Ishikawa (cell line): ENCODE data around the gene GSAP.

ENCODE experiments used
- CEBPB ChIP-seq: IDR thresholded peaks from 2 replicates; pipeline ENCODE4 v1.6.1; 2012
- CREB1 ChIP-seq: IDR thresholded peaks from 2 replicates; pipeline ENCODE4 v1.6.1; 2012; ENCODE audit warnings: low read depth
- EGR1 ChIP-seq: IDR thresholded peaks from 2 replicates; pipeline ENCODE4 v1.6.1; 2012
- EP300 ChIP-seq: IDR thresholded peaks from 2 replicates; pipeline ENCODE4 v1.6.1; 2012; ENCODE audit warnings: borderline replicate concordance
- FOXM1 ChIP-seq: IDR thresholded peaks from 2 replicates; pipeline ENCODE4 v1.6.1; 2012; ENCODE audit warnings: low read depth, borderline replicate concordance
- MAX ChIP-seq: IDR thresholded peaks from 2 replicates; pipeline ENCODE4 v1.6.1; 2012
- NFIC ChIP-seq: IDR thresholded peaks from 2 replicates; pipeline ENCODE4 v1.6.1; 2012
- RAD21 ChIP-seq: IDR thresholded peaks from 2 replicates; pipeline ENCODE4 v1.6.1; 2012; ENCODE audit warnings: low read depth
- TAF1 ChIP-seq: IDR thresholded peaks from 2 replicates; pipeline ENCODE4 v1.6.1; 2012; ENCODE audit warnings: low read depth, mild to moderate bottlenecking
- TCF12 ChIP-seq: IDR thresholded peaks from 2 replicates; pipeline ENCODE4 v1.6.1; 2012; ENCODE audit warnings: low read depth
- TEAD4 ChIP-seq: IDR thresholded peaks from 2 replicates; pipeline ENCODE4 v1.6.1; 2012
- YY1 ChIP-seq: IDR thresholded peaks from 2 replicates; pipeline ENCODE4 v1.6.1; 2012; ENCODE audit warnings: low read depth
- ZBTB7A ChIP-seq: IDR thresholded peaks from 2 replicates; pipeline ENCODE4 v1.6.1; 2012; ENCODE audit warnings: low read depth
- TF ChIP-seq, protein P1 (sequence below): IDR thresholded peaks from 2 replicates; pipeline ENCODE4 v1.6.1; 2012; ENCODE audit warnings: low read depth, mild to moderate bottlenecking
- TF ChIP-seq, protein P2 (sequence below): IDR thresholded peaks from 2 replicates; pipeline ENCODE4 v1.6.1; 2012

The GSAP gene

GRCh38 chr7:77460057-77460486 lies 43.9 kb upstream of the GSAP start:
- TF ChIP-seq FOXM1: no peak
- no peak for TF ChIP-seq YY1
- no peak for TF ChIP-seq TAF1
- TF ChIP-seq NFIC: no peak
- TF ChIP-seq, protein P1, sequence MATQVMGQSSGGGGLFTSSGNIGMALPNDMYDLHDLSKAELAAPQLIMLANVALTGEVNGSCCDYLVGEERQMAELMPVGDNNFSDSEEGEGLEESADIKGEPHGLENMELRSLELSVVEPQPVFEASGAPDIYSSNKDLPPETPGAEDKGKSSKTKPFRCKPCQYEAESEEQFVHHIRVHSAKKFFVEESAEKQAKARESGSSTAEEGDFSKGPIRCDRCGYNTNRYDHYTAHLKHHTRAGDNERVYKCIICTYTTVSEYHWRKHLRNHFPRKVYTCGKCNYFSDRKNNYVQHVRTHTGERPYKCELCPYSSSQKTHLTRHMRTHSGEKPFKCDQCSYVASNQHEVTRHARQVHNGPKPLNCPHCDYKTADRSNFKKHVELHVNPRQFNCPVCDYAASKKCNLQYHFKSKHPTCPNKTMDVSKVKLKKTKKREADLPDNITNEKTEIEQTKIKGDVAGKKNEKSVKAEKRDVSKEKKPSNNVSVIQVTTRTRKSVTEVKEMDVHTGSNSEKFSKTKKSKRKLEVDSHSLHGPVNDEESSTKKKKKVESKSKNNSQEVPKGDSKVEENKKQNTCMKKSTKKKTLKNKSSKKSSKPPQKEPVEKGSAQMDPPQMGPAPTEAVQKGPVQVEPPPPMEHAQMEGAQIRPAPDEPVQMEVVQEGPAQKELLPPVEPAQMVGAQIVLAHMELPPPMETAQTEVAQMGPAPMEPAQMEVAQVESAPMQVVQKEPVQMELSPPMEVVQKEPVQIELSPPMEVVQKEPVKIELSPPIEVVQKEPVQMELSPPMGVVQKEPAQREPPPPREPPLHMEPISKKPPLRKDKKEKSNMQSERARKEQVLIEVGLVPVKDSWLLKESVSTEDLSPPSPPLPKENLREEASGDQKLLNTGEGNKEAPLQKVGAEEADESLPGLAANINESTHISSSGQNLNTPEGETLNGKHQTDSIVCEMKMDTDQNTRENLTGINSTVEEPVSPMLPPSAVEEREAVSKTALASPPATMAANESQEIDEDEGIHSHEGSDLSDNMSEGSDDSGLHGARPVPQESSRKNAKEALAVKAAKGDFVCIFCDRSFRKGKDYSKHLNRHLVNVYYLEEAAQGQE: no peak
- TF ChIP-seq MAX: no peak
- no peak for TF ChIP-seq ZBTB7A
- TF ChIP-seq, protein P2, sequence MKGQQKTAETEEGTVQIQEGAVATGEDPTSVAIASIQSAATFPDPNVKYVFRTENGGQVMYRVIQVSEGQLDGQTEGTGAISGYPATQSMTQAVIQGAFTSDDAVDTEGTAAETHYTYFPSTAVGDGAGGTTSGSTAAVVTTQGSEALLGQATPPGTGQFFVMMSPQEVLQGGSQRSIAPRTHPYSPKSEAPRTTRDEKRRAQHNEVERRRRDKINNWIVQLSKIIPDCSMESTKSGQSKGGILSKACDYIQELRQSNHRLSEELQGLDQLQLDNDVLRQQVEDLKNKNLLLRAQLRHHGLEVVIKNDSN: no peak
- no peak for TF ChIP-seq CEBPB
- no peak for TF ChIP-seq CREB1
- no peak for TF ChIP-seq EGR1
- TF ChIP-seq TEAD4: no peak
- no peak for TF ChIP-seq RAD21
- no peak for TF ChIP-seq TCF12
- no peak for TF ChIP-seq EP300

- TF ChIP-seq TAF1 (no peak), RAD21 (no peak), CREB1 (no peak), TEAD4 (no peak), EGR1 (no peak), FOXM1 (no peak), EP300 (no peak), MAX (no peak), YY1 (no peak), TCF12 (no peak), ZBTB7A (no peak), CEBPB (no peak), NFIC (no peak)
- TF ChIP-seq, protein P1: no peak
- TF ChIP-seq, protein P2: no peak
Observed at GRCh38 chr7:77459311-77459726, 43.2 kb upstream of the GSAP start.

GRCh38 chr7:77458786-77459185 lies 42.6 kb upstream of the GSAP start:
- TF ChIP-seq, protein P1: no peak
- peak; percentile 91 for TF ChIP-seq CEBPB
- no peak for TF ChIP-seq ZBTB7A

DNA sequence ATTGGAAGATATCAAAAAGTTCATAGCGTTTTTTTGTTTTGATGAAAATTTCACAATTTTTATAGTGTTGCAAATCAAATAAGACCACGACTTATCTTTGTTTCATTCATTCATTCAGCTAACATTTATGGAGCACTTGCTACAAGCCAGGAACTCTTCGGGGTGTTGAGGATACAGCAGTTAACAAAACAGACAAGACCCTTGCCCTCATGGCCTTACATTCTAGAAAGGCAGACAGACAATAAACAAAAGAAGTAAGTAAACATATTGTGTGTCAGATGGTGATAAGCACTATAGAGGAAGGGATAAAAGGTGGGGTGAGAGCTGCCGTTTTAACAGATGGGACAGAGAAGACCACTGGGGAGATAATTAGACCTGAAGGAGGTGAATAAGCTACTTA lies 41.6 kb upstream of the GSAP start:
- no peak for TF ChIP-seq CREB1
- TF ChIP-seq YY1: no peak
- no peak for TF ChIP-seq CEBPB
- TF ChIP-seq EP300: no peak
- TF ChIP-seq NFIC: no peak
- no peak for TF ChIP-seq ZBTB7A
- no peak for TF ChIP-seq FOXM1
- no peak for TF ChIP-seq MAX
- TF ChIP-seq, protein P1: no peak
- TF ChIP-seq TAF1: no peak
- no peak for TF ChIP-seq EGR1
- TF ChIP-seq, protein P2: no peak
- TF ChIP-seq TCF12: no peak
- TF ChIP-seq TEAD4: no peak
- no peak for TF ChIP-seq RAD21
